GM12872 (cell line): ENCODE results near the gene KNCN.

ENCODE experiments used
- CTCF ChIP-seq: IDR thresholded peaks from 3 replicates; pipeline ENCODE4 v1.5.1; 2011; ENCODE audit warnings: low read depth, mild to moderate bottlenecking, low read length, moderate library complexity; ENCODE audit not compliant: insufficient read depth

The KNCN gene

GRCh38 chr1:46568461-46568891, 17.0 kb upstream of the KNCN start:
- TF ChIP-seq CTCF: no peak

DNA sequence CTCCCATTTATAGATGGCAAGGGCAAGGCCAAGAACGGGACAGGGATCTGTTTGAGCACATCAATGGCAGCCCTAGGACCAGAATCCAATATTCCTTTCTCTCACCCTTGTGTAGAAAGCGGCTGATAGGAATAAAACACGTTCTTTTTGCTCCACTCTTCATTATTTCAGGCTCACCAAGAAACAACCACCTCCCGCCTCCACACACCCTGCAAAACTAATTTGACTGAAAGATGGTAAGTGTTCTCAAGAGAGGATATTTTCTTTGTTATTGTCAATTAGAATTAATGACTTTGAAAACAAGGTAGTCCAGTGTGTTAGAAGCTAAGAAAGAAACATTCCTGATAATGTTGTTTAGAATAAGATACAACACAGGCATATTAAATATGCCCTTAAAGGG, 11.9 kb upstream of the KNCN start:
- TF ChIP-seq CTCF: no peak

DNA sequence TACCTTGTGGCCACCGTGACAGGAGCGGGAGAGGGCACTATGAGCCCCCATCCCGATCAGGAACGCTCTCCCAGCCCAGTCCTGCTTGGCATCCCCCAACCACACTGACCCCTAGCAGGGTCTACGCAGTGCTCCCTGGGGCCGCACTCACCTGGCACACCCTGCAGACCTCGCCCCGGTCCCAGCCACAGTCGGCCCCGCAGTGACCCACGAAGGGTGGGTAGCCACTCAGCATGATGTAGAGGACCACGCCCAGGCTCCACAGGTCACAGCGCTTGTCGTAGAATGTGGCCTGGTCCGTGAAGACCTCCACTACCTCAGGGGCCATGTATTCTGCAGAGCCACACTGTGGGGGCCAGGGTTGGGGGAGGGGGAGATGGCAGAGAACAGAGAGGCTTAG, 11.1 kb upstream of the KNCN start:
- TF ChIP-seq CTCF: no peak

GRCh38 chr1:46558966-46559365, 7.5 kb upstream of the KNCN start:
- no peak for TF ChIP-seq CTCF

DNA sequence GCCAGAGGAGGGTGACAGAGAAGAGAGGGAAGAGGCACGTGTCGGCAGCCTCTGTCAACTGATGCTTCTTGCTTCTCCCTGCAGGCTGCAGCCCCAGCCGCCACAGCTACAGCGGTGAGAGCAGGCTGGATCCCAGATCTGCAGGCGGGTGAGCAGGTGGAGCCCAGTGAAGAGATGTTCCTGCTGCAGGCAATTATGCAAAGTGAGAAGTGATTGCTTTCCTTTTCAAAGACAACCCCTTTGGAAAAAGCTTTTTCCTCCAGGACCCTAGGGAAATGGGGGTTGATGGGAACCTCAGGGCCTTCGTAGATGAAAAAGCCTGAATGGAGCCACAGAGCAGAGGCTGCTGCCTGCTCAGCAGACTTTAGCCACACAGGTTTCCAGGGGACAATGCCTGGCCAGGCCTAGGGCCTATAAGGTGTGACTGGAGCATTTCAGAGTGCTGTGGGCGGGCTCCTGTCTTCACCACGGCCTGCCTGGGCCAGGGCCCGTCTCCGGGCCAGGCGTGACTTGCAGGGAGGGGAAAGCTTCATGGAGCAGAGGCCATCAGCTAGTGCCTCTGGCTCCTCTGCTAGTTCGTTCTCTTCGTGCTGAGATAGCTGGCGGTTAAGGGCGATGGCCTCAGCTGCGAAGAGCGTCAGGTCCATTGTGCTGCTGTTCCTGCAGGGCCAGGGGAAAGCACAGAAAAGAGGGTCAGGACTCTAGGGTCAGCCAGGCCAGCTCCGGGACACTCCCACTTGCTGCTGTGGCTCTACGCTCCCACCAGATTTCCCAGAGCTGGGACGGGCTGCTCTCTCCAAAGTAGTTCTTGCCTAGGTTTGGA, 6.9 kb upstream of the KNCN start:
- TF ChIP-seq CTCF: no peak

DNA sequence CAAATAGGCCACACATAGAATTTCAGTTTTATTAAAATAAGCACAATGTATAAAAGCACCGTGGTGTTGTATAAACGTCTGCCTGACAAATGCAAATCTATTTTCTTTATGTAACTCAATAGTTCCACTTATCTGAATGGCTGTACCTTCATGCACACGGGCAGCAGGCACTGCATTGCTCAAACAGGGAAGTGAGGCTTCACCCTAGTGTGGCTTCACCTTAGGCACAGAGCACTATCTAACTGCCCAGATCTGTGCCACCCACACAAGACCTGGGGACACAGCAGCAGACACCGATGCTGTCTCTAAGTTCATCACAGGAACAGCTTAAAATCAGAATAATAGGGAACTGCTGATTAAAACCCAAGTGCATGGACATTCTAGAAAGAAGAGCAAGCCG, 6.0 kb upstream of the KNCN start:
- no peak for TF ChIP-seq CTCF

GRCh38 chr1:46556822-46557221, 5.4 kb upstream of the KNCN start:
- TF ChIP-seq CTCF: no peak
